ENCODE results near the gene MPC1. TPM values are rescaled to one million over a fixed set of nuclear protein-coding genes. Genes with fewer than 3 reads are reported as not detected.

MPC1 gene
- total RNA-seq, 1 donor from 2014 or later = 40.9 TPM

GRCh38 chr6:166398348-166398747 lies 15.6 kb upstream of the MPC1 start:
- H3K4me1 Mint-ChIP-seq (ENCODE audit: unreplicated experiment) = no peaks in the 10 kb centered on the region
- no peaks in the 10 kb centered on the region for H3K9me3 Mint-ChIP-seq
- no peak overlapping the region for H3K4me3 Mint-ChIP-seq
- TF ChIP-seq CTCF (conservative IDR thresholded peaks at IDR 0.05) = no peak
- peaks cover 11% of the 10 kb centered on the region for H3K27me3 Mint-ChIP-seq
- H3K27ac Mint-ChIP-seq = no peak overlapping the region
- no peaks in the 10 kb centered on the region for H3K36me3 Mint-ChIP-seq
- no peak for DNase-seq (ENCODE audit: extremely low spot score, unreplicated experiment)

- TF ChIP-seq CTCF (conservative IDR thresholded peaks at IDR 0.05) = no peak
- H3K4me1 Mint-ChIP-seq (ENCODE audit: unreplicated experiment) = no peaks in the 10 kb centered on the region
- DNase-seq (ENCODE audit: extremely low spot score, unreplicated experiment) = no peak
- no peaks in the 10 kb centered on the region for H3K9me3 Mint-ChIP-seq
- H3K27ac Mint-ChIP-seq = no peak overlapping the region
- H3K36me3 Mint-ChIP-seq = no peaks in the 10 kb centered on the region
- peaks cover 11% of the 10 kb centered on the region for H3K27me3 Mint-ChIP-seq
- H3K4me3 Mint-ChIP-seq = no peak overlapping the region
These were observed 15.1 kb upstream of the MPC1 start for GRCh38 chr6:166397849-166398248.

- no peaks in the 10 kb centered on the region for H3K36me3 Mint-ChIP-seq
- H3K27me3 Mint-ChIP-seq = peaks cover 11% of the 10 kb centered on the region
- no peak overlapping the region for H3K27ac Mint-ChIP-seq
- H3K4me1 Mint-ChIP-seq (ENCODE audit: unreplicated experiment) = no peaks in the 10 kb centered on the region
- DNase-seq (ENCODE audit: extremely low spot score, unreplicated experiment) = no peak
- no peak overlapping the region for H3K4me3 Mint-ChIP-seq
- no peak for TF ChIP-seq CTCF (conservative IDR thresholded peaks at IDR 0.05)
- H3K9me3 Mint-ChIP-seq = no peaks in the 10 kb centered on the region
These were observed 13.0 kb upstream of the MPC1 start for GRCh38 chr6:166395778-166396177.

GRCh38 chr6:166395351-166395750 lies 12.6 kb upstream of the MPC1 start:
- H3K4me3 Mint-ChIP-seq = no peak overlapping the region
- H3K27ac Mint-ChIP-seq = no peak overlapping the region
- TF ChIP-seq CTCF (conservative IDR thresholded peaks at IDR 0.05) = no peak
- no peaks in the 10 kb centered on the region for H3K4me1 Mint-ChIP-seq (ENCODE audit: unreplicated experiment)
- H3K27me3 Mint-ChIP-seq = peaks cover 11% of the 10 kb centered on the region
- no peak for DNase-seq (ENCODE audit: extremely low spot score, unreplicated experiment)
- no peaks in the 10 kb centered on the region for H3K36me3 Mint-ChIP-seq
- H3K9me3 Mint-ChIP-seq = no peaks in the 10 kb centered on the region

GRCh38 chr6:166394036-166394892 lies 11.5 kb upstream of the MPC1 start:
- Mint-ChIP-seq H3K27me3 (peaks cover 8% of the 10 kb centered on the region), H3K9me3 (no peaks in the 10 kb centered on the region), H3K27ac (no peak overlapping the region), H3K4me1 (ENCODE audit: unreplicated experiment) (no peaks in the 10 kb centered on the region), H3K36me3 (no peaks in the 10 kb centered on the region), H3K4me3 (no peak overlapping the region)
- TF ChIP-seq CTCF (conservative IDR thresholded peaks at IDR 0.05) = no peak
- DNase-seq (ENCODE audit: extremely low spot score, unreplicated experiment) = no peak

All from type B pancreatic cell (in vitro differentiated cells).